Activated T-cell treated with anti-CD3 and anti-CD28 coated beads for 24 hours (primary cell): ENCODE results near the gene BMAL1.
A peak's percentile ranks its signal among the peaks of the same experiment; 100 is the strongest.

Source experiments
- DNase-seq: peaks from one replicate; pipeline ENCODE4 v3.0.0-alpha.2; 2020; ENCODE audit warnings: low read depth

The BMAL1 gene

GRCh38 chr11:13317293-13318080 is 39.9 kb downstream of the BMAL1 start:
- DNase-seq, result no peak

GRCh38 chr11:13318498-13319295 is 41.1 kb downstream of the BMAL1 start:
- no peak for DNase-seq

DNA sequence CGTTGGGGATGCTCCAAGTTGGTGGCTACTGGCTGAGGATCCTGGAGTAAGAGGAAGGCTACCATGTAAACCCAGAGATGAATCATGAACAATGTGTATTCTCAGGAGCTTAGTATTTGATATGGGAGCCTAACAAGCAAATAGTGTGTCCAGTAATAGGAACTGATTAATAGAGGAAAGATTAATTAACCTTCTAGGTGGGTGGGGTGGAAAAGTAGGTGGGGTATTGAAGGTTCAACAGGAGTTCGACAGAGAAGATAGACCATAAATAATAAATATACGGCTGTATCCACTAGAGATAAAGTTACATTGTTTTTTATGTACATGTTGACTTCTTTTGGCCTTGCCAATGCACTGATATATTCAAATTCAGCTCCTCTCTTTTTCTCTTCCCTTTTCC is 43.1 kb downstream of the BMAL1 start:
- no peak for DNase-seq

DNA sequence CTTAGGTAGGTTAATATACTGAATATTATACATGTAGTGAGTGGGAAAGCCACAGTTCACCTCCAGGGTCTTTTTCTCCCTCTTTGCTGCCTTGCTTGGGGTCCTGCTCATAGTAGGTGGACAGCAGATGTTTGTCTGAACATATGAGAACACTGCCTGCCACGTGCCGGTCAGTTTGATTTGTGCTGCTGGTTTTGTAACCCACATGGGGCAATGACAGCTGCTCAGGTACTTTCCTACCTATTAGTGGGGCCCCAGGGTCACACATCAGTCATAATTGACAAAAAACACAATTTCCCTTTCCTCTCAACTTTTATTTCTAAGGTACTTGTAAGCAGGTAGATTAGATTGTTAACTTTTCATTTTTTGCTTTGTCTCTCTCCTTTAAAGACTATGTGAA is 43.8 kb downstream of the BMAL1 start:
- DNase-seq, result no peak

- DNase-seq, result no peak
Observed at GRCh38 chr11:13324141-13324540, 46.6 kb downstream of the BMAL1 start.

GRCh38 chr11:13324709-13325108 is 47.1 kb downstream of the BMAL1 start:
- DNase-seq, result no peak

- DNase-seq, result no peak
Observed at GRCh38 chr11:13327421-13327820, 49.8 kb downstream of the BMAL1 start.

- no peak for DNase-seq
Observed at GRCh38 chr11:13328286-13328685, 50.7 kb downstream of the BMAL1 start.

- DNase-seq, result no peak
Observed at GRCh38 chr11:13329670-13330356, 52.2 kb downstream of the BMAL1 start.

DNA sequence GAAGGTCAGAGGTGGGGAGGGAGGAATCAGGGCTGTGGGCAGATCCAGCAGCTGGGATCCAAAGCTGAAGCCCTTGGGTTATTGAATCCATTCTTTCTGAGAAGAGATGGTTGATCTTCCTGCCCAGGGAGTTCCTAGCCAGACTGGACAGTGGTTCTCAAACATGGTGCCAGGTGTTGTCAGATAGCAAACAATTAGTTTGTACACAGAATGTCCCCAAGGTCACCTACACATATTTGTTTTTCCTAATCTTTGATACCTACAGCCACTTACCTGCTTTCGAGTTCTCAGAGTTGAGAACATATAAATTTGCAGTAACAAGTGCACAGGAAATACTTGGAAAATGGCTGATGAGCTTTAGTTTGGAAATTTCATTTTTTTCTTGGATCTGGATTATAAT is 54.5 kb downstream of the BMAL1 start:
- no peak for DNase-seq

DNA sequence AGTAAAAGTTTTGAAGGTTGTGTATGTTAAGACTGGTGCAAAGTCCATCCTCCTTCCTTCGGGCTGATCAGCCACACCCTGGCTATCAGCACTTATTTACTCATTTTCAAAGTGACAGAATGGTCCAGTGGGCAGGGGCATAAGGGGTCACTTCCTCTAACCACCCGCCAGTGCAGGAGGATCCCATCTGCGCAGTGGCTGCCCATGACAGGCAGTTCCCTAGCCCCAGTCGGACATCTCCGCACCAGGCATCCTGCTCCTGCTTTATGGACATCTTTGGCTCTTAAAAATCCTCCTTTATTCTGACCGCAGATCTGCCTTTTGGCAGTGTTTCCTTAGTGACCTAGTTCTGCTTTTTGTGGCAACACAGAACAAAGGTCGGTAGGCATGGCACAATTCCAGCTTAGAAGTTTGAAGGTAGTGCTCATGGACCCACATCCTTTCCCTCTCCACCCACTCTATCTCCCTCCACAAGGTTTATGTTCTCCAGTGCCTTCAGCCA is 55.9 kb downstream of the BMAL1 start:
- DNase-seq, result no peak

GRCh38 chr11:13334034-13334786 is 56.6 kb downstream of the BMAL1 start:
- no peak for DNase-seq

DNA sequence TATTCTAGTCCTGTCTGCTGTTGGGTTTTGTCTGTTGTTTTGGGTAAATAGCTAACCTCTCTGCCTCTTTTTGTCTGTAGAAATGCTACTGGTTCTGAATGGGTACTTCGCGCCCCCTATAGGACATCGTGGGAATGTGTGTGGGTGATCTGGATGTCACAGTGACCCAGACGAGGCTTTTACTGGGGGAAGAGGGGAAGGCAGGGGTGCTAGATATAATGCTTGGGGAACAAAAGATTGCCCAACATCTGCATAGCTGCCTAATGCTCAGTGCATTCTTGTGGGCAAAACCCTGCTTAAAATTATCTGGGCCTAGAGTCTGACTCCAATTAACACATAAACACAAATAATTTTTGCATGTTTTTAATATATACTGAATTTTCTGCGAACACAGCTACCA is 57.7 kb downstream of the BMAL1 start:
- peak; percentile 66 for DNase-seq

DNA sequence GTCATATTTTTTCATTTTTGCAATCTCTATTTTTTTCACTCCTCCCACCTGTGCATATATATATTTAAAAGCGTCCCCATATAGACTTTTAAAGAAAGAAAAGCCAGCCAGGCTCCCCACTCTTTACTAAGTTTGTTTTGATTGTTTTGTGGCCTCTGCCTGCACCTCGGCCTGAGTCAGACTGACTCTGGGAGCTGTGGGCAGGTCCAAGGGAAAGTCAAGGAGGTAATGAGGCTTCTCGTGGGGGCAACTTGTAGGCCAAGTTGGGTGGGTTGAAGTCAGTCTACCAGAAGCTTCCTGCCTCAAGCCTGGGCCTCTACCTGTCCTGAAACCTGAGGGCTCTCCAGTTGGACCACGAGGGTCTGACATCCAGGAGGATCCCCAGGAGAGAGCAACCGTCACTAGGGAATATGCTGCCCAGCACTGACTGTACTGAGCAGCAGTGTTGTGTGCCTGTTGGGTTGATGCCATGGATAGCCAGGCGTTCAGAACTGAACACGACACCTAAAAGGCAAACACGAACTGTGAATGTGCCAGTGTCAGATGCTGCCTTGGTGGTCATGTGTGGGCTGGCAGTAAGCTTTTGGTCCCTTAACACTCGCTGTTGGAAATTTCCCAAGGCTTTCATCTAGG is 58.8 kb downstream of the BMAL1 start:
- DNase-seq, result no peak

DNA sequence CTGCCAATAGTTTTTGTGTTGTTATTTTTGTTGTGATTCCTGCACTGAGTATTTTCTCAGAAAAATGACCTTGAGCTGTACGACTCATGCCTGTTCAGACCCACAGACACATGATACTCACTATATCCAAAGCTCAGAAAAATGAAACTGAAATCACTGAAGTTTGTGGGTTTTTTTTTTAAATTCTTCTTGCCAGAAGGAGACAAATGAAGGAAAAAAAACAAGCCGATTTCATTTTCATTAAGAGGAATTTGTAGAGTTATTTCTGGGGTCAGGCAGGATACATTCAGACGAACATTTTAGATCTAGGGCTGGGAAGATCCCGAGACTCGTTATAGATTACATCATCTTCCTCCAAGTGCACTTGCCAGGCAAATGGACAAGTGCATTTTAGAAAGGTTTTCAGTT is 60.4 kb downstream of the BMAL1 start:
- DNase-seq, result no peak

DNA sequence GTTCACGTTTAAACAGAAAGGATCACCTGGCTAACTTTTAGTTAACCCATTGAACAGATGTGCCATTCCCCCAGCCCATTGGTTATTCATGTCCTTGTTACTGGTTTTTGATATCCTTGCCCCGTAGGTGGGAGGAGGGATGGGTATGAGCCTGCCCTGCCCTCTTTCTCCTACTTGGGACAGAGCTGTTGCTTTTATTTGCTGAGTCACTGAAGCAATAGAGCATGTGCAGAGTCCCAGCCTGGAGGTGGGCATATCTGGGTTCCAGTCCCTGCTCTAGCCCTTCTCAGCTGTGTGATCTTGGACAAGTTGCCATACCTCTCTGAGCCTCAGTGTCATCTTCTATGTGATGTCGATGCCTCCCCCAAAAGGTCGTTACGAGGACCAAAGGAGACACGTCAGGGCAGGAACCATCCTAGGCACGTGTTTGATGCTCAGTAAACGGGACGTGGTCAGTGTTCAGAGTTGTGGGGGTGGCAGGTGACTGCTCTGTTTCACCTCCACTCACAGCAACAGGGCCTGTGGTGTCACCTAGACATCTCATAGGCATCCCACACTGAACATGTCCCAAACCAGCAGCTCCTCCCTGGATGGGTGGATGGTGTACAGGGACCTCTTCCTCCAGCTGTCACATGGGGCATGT is 61.0 kb downstream of the BMAL1 start:
- no peak for DNase-seq

- DNase-seq, result no peak
Observed at GRCh38 chr11:13339195-13340153, 61.9 kb downstream of the BMAL1 start.

DNA sequence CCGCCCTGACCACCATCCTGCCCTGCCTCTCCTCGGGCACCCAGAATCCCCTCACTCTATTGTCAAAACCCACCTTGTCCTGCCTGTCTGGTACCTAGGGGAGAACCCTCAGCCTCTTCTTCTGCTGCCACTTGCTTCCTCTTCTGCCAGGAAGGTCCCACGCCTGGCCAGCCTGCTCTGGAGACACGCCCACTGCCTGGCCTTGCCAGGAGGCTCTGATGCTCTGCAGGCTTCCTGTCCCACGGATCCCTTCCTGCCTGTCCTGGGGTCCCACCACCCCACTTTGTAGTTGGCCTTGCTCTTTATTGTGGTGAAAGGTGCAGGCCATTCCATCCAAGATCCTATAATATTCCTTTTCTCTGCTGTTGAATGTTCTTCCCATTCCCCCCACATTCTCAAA is 63.4 kb downstream of the BMAL1 start:
- no peak for DNase-seq

DNA sequence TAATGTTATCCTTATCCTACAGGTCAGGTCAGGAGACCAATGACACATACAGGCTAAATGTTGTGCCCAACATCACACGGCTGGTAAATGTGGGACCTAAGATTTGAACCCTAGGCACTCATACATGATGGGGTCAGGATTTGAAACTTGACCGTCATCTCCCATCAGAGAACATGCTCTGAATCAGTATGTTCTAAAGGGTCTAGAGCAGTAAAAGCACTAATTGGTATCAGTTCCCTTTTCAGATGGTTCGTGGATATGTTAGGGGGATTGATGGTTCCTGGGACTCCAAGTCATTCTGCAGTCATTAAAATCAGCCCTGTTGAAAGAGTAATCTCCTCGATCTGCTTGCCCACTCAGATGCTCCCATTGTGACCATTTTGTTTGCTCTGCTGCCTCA is 65.5 kb downstream of the BMAL1 start:
- no peak for DNase-seq
